Epithelial cell of esophagus (primary cell): Measurements from ENCODE around the gene SEZ6.

Experiments used
- DNase-seq: peaks from one replicate; pipeline ENCODE4 v3.0.0; 2010; ENCODE audit warnings: low read depth
- H3K4me3 ChIP-seq: 2 replicates; pipeline ENCODE4 v1.5.1; 2011; ENCODE audit warnings: mild to moderate bottlenecking, low read length, control low read depth
- CTCF ChIP-seq: IDR thresholded peaks from 2 replicates; pipeline ENCODE4 v1.5.1; 2011; ENCODE audit warnings: low read depth, mild to moderate bottlenecking, low read length, control low read depth, inconsistent platforms; ENCODE audit not compliant: insufficient read depth; ENCODE audit errors: missing control alignments

Gene SEZ6

GRCh38 chr17:28920201-28920600, 85.6 kb downstream of the SEZ6 start:
- no peak for DNase-seq
- no peak for TF ChIP-seq CTCF
- no peak overlapping the region for H3K4me3 ChIP-seq

- no peak for DNase-seq
- TF ChIP-seq CTCF, result no peak
- H3K4me3 ChIP-seq, result no peak overlapping the region
These were observed 87.5 kb downstream of the SEZ6 start for GRCh38 chr17:28918295-28918694.

GRCh38 chr17:28917465-28917864, 88.4 kb downstream of the SEZ6 start:
- DNase-seq, result no peak
- no peak for TF ChIP-seq CTCF
- H3K4me3 ChIP-seq, result no peak overlapping the region

- DNase-seq, result no peak
- TF ChIP-seq CTCF, result no peak
- no peak overlapping the region for H3K4me3 ChIP-seq
These were observed 88.8 kb downstream of the SEZ6 start for GRCh38 chr17:28917029-28917428.

- DNase-seq, result peak; percentile 60
- H3K4me3 ChIP-seq, result no peak overlapping the region
- TF ChIP-seq CTCF, result peak; percentile 65
These were observed 89.4 kb downstream of the SEZ6 start for GRCh38 chr17:28916302-28916934.

GRCh38 chr17:28912938-28913333, 92.9 kb downstream of the SEZ6 start:
- no peak for TF ChIP-seq CTCF
- no peak overlapping the region for H3K4me3 ChIP-seq
- no peak for DNase-seq

- no peak for TF ChIP-seq CTCF
- no peak for DNase-seq
- no peak overlapping the region for H3K4me3 ChIP-seq
These were observed 93.4 kb downstream of the SEZ6 start for GRCh38 chr17:28912281-28912937.
